ENCODE results near the gene CCDC77. TPM values are rescaled to one million over a fixed set of nuclear protein-coding genes. Genes with fewer than 3 reads are reported as not detected.

Gene CCDC77
- total RNA-seq, 4 donors from 2014 or later = 4.3 to 7.8 (median 5.3) TPM

- TF ChIP-seq CTCF (IDR thresholded peaks at IDR 0.05) (peak; percentile 26 to 81 (median 76)), POLR2A (IDR thresholded peaks at IDR 0.05) (no peak)
- H3K9me3 ChIP-seq = no peaks in the 10 kb centered on the region
- no peak overlapping the region for H3K4me3 ChIP-seq
- H3K27me3 ChIP-seq = peaks cover 0 to 5% (median 0%) of the 10 kb centered on the region in 4 donors
- intact Hi-C loops (cut with DNase I) = loop anchor here (5.0 kb wide), 1 partner anchor 105 kb away; no protein-coding TSS in a partner anchor
- 58 to 60% methylated on average over 16 of the region's 16 CpGs for WGBS, 2 donors
- H3K27ac ChIP-seq = no peak overlapping the region
- H3K4me1 ChIP-seq = no peaks in the 10 kb centered on the region
- peaks cover 0 to 38% (median 0%) of the 10 kb centered on the region in 3 donors for H3K36me3 ChIP-seq
- DNase-seq = no peak
Observed at GRCh38 chr12:442235-442884, 40.9 kb downstream of the CCDC77 start.

GRCh38 chr12:447141-447540 lies 45.7 kb downstream of the CCDC77 start:
- no peak for DNase-seq
- Histone ChIP-seq H3K4me3 (no peak overlapping the region), H3K27ac (no peak overlapping the region), H3K4me1 (no peaks in the 10 kb centered on the region), H3K9me3 (no peaks in the 10 kb centered on the region), H3K36me3 (no peaks in the 10 kb centered on the region), H3K27me3 (peaks cover 0 to 45% (median 0%) of the 10 kb centered on the region in 4 donors)
- WGBS, 2 donors = 35 to 56% methylated on average over 1 of the region's 1 CpG
- TF ChIP-seq POLR2A (IDR thresholded peaks at IDR 0.05) = no peak
- no peak for TF ChIP-seq CTCF (IDR thresholded peaks at IDR 0.05)
- intact Hi-C loops (cut with DNase I) = no loop called here

GRCh38 chr12:449203-449602 lies 47.8 kb downstream of the CCDC77 start:
- H3K27me3 ChIP-seq = peaks cover 0 to 46% (median 0%) of the 10 kb centered on the region in 4 donors
- no peaks in the 10 kb centered on the region for H3K9me3 ChIP-seq
- no peak overlapping the region for H3K4me3 ChIP-seq
- no peak for TF ChIP-seq POLR2A (IDR thresholded peaks at IDR 0.05)
- TF ChIP-seq CTCF (IDR thresholded peaks at IDR 0.05) = no peak
- DNase-seq = no peak
- no peak overlapping the region for H3K27ac ChIP-seq
- H3K4me1 ChIP-seq = no peaks in the 10 kb centered on the region
- intact Hi-C loops (cut with DNase I) = no loop called here
- H3K36me3 ChIP-seq = no peaks in the 10 kb centered on the region
- 73 to 75% methylated on average over 4 of the region's 4 CpGs for WGBS, 2 donors

- 81 to 82% methylated on average over 3 of the region's 3 CpGs for WGBS, 2 donors
- no peaks in the 10 kb centered on the region for H3K9me3 ChIP-seq
- no peak overlapping the region for H3K27ac ChIP-seq
- H3K4me3 ChIP-seq = no peak overlapping the region
- H3K4me1 ChIP-seq = no peaks in the 10 kb centered on the region
- H3K36me3 ChIP-seq = no peaks in the 10 kb centered on the region
- peaks cover 0 to 46% (median 0%) of the 10 kb centered on the region in 4 donors for H3K27me3 ChIP-seq
- no peak for DNase-seq
- intact Hi-C loops (cut with DNase I) = no loop called here
- no peak for TF ChIP-seq CTCF (IDR thresholded peaks at IDR 0.05)
- no peak for TF ChIP-seq POLR2A (IDR thresholded peaks at IDR 0.05)
Observed at GRCh38 chr12:450438-450837, 49.0 kb downstream of the CCDC77 start.

- peaks cover 0 to 46% (median 0%) of the 10 kb centered on the region in 4 donors for H3K27me3 ChIP-seq
- H3K36me3 ChIP-seq = no peaks in the 10 kb centered on the region
- WGBS, 2 donors = 89 to 92% methylated on average over 5 to 6 of the region's 25 CpGs
- TF ChIP-seq POLR2A (IDR thresholded peaks at IDR 0.05) = no peak
- TF ChIP-seq CTCF (IDR thresholded peaks at IDR 0.05) = peak in 2 of 6 experiments; percentile 31 to 54
- DNase-seq = no peak
- H3K9me3 ChIP-seq = no peaks in the 10 kb centered on the region
- no peak overlapping the region for H3K27ac ChIP-seq
- H3K4me3 ChIP-seq = no peak overlapping the region
- no peaks in the 10 kb centered on the region for H3K4me1 ChIP-seq
- intact Hi-C loops (cut with DNase I) = no loop called here
Observed at GRCh38 chr12:452667-453210, 51.3 kb downstream of the CCDC77 start.

Measured in esophagus squamous epithelium (tissue), 5 donors.